COLO829 (cell line): ENCODE results near the gene PTCD3.

Experiments used
- DNase-seq: peaks from one replicate; pipeline ENCODE4 v3.0.0; 2012; ENCODE audit warnings: low spot score

The PTCD3 gene

DNA sequence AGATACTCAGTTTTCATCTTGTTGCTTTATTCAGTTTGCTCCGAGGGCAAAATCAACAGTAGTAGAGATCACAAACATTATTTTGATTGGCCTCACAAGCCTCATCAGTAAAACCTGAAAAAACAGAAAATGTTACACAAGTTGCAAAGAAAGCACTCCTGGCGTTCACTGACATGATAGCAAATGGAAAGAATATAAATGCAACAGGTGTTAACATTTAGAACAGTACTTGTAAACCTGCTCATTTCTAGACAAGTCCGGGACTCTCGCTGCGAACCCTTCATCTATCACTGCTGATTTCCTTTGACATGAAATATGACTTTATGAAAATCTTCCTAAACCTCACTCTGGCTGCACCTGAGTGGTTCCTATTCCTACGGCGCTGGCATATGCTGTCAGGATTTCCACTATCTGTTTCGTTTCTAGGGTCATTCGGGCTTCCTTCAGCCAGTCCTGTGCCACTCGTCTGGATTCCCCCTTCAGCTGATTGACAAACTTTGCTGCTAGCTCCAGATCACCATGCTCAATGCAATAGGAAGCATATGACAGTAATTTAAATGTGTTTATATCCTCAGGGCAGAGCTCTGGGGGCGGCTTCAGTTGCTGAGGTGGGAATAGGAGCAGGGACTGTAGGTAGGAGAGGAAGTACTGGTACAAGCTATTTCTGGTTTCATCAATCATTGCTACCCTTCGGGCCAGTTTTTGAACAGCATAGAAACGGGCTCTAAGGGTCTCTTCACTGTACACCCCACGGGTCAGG lies 38.1 kb downstream of the PTCD3 start:
- no peak for DNase-seq

DNA sequence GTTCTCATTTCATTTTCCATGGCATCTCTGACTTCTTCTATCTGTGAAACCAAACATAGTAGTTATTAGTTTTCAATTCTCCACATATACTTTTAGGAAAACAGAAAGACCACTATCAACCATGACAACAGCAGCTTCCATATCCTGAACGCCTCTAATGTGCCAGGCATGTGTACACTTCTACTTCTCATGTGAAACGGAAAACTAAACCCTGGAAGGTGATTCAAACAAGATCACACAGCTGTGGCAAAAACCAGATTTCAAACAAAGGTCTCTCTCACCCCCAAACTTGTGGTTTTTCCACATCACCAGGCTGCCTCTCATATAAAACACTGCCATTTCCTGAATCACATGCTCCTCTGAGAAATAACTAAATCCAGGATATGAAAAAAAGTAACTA lies 41.8 kb downstream of the PTCD3 start:
- peak; percentile 22 for DNase-seq

DNA sequence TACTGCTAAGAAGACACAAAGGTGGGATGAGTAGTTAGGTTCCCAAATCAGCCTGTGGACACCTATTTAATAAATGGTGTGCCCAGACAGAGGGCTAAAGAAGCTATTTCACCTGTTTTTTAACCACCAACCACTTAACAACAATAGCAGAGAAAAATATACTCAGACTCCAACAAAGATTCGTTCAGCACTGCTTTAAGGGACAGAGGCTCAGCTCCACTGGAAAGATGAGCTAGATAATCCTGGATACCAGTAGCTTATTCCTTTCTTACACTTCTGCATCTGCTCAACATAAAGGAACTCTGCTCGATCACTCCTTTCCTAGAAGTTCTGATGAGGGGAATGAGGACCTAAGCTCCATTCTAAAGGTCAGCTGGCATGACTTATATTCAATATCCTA lies 44.5 kb downstream of the PTCD3 start:
- DNase-seq = no peak

GRCh38 chr2:86157009-86157556 lies 51.0 kb downstream of the PTCD3 start:
- no peak for DNase-seq

GRCh38 chr2:86158286-86158685 lies 52.3 kb downstream of the PTCD3 start:
- no peak for DNase-seq

DNA sequence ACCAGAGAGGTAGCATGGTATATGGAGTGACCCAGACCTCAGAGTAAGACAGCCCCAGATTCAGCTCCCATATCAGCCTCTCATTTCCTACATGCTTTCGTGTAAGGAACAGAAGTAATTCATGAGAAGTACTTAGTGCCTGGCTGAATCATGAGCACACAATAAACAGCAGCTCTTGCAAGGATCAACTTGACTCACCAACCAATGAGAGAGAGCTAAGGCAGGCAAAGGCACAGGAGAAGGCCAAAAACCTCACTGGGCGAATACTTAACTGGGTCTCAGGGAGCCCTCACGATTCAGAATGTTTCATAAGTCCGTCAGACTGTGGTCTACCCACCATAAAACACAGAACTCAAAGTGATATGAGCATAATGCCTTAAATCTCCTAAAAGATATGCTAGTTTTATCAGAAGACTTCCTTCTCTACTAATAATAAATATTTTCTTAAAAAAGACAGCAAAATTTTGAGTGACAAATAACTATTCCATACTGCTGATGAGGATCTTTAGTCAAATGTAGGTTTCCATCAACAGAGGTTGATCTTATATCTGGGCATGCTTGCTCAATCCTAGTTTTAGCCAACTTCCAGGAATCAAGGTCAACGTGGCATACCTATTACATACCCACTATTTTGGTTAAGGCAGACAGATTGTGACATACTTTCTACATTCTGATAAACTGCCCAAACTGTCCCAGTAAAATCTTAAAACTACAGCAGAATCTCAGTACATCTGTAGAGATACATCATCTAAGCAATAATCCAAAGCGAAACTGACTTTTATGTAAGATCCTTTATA lies 54.3 kb downstream of the PTCD3 start:
- no peak for DNase-seq

GRCh38 chr2:86170449-86170848 lies 64.4 kb downstream of the PTCD3 start:
- DNase-seq = no peak

- DNase-seq = no peak
These were observed 65.3 kb downstream of the PTCD3 start for GRCh38 chr2:86171295-86171694.

DNA sequence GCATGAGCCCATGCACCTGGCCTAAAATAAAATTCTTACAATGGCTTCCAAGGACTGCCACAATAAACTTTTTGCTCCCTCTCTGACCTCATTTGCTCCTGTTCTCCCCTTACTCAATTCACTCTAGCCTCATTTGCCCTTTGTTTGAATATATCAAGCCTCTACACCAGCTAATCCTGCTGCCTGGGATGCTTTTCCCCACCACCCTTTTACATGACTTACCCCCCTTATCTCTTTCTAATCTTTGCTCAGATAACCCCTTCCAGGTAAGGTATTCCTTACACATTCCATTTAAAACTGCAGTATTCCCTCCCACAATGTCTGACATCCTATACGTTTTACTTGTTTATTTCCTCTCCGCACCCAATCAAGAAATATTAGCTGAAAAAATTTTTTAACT lies 66.6 kb downstream of the PTCD3 start:
- no peak for DNase-seq

- DNase-seq = no peak
These were observed 68.4 kb downstream of the PTCD3 start for GRCh38 chr2:86174445-86174844.

GRCh38 chr2:86175828-86176227 lies 69.8 kb downstream of the PTCD3 start:
- DNase-seq = no peak

DNA sequence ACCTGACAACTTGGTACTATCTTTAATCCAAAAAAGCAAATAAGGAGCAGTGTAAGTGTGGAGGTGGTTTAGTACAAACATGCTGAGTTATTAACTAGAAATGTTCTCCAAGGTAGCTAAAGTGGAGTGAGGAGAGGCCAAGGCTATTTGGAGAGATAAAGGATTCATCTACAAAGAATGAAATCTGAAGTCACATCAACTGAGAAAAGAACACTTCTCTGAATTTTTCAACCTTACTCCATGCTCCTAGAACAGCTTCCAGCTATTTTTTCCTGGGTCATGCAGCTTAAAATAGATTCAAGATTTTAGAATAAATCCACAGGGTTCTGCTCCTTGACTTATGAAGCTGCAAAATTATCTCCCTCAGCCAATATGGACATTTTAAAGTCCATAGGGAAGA lies 70.6 kb downstream of the PTCD3 start:
- no peak for DNase-seq

- no peak for DNase-seq
These were observed 79.6 kb downstream of the PTCD3 start for GRCh38 chr2:86185517-86186212.

DNA sequence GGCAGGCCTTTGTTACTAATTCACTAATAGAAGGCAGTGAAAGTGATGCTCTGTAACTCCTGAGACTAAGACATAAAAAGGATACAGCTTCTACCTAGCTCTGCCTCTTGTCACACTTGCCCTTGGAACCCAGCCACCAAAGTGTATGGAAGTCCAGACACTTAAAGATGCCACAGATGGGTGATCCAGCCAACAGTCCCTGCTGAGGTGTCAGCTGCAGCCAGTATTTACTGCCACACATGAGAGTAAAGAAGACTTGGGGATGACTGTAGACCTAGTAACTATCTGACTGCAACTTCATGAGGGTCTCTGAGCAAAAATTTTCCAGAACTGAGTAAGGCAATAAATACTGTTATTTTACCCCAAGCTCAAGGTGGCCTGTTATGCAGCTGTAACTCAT lies 80.4 kb downstream of the PTCD3 start:
- DNase-seq = no peak

DNA sequence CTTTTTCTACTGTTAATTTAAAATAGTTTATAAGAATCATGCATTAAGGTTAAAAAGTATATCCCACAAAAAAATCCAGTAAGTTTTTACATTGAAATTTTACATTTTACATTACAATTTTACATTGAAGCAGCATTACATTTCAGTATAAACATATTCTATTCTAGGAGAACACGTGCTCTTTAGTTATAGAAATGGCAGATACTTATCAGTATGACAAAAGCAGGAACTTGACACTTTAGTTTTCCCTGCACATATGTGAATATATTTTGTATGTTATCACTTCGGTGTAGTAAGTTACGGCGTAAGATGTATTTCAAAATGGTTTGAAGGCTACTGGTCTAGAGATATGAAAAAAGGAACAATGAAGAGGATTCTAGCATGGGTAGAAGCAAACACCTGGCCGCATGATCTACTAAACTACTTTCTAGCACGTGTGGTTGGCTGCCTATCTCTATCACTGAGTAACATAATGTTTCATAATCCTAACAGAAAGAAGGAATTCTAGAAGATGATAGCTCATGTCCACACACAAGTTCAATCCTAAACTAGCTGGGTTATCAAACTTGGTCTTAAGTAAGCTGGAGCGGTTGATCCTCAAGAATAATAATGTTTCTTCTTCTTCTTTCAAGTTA lies 83.9 kb downstream of the PTCD3 start:
- no peak for DNase-seq
